ENCODE results near the gene OR6A2. TPM values are rescaled to one million over a fixed set of nuclear protein-coding genes. Genes with fewer than 3 reads are reported as not detected.

Gene OR6A2
- total and polyA plus RNA-seq, 2 donors (not counting 3 experiments of a cell fraction or from before 2014, with no cell fraction given): 0.06 to 0.27 TPM

DNA sequence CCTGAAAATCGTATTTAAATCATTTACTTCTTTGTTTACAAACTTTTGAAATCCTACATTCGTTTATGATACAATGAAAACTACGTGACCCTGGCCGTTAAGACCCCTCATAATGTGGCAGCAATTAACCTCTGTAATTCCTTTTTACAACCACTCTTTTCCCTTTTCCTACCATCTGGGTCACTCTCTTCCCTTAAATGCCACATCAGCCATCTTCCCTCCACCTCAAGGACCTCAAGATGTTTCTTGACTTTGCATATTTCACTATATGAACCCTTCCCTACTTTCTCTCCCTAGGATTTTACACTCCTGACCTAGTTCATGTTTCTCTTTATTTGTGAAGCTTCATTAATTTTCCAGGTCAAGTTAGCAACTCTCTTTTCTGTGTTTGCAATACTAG, 54.5 kb downstream of the OR6A2 start:
- intact Hi-C loops (cut with micrococcal nuclease) (no loop called here), dilution Hi-C loops (cut with MboI; ENCODE audit: extremely low pct_ligation_motif_present, low sequenced_read_pairs) (no loop called here)
- H3K27ac ChIP-seq (ENCODE audit: insufficient read depth, low read depth, low read length): no peak overlapping the region
- POLR2A ChIA-PET: no interaction called here
- no peaks in the 10 kb centered on the region for H3K79me2 ChIP-seq (ENCODE audit: control insufficient read depth, insufficient read depth, low read length)
- no TSS peak for BruUV-seq (replicated peaks)
- H3K9me1 ChIP-seq (replicated peaks; ENCODE audit: control insufficient read depth, extremely low read depth, insufficient read depth, low read length): no peaks in the 10 kb centered on the region
- no peaks in the 10 kb centered on the region for H3K36me3 ChIP-seq (ENCODE audit: control insufficient read depth in 2 of 2, extremely low read depth in 1 of 2, insufficient read depth in 2 of 2, low read length in 2 of 2)
- H4K20me1 ChIP-seq (replicated peaks; ENCODE audit: control insufficient read depth, extremely low read depth, insufficient read depth, low read length): no peaks in the 10 kb centered on the region
- H2AFZ ChIP-seq (ENCODE audit: low read depth, low read length): peak overlapping the region; percentile 33
- peaks cover 14% of the 10 kb centered on the region for H3K4me1 ChIP-seq (ENCODE audit: control insufficient read depth, extremely low read depth, insufficient read depth, low read length)
- no peak for TF ChIP-seq GATA2 (IDR thresholded peaks at IDR 0.05; ENCODE audit: insufficient read depth, insufficient read length, low read depth, low read length)
- no peak for TF ChIP-seq FOS (IDR thresholded peaks at IDR 0.05; ENCODE audit: borderline replicate concordance, insufficient read depth, low read length)
- no peak for TF ChIP-seq EZH2 (IDR thresholded peaks at IDR 0.05; ENCODE audit: borderline replicate concordance, low read depth, low read length, severe bottlenecking)
- DNase-seq (ENCODE audit: low read depth, low spot score): no peak
- CTCF ChIA-PET: interaction anchor here (0.8 to 17.3 kb wide), 6 partner anchors 8 to 366 kb away, joined by 3 to 391 read pairs (median 5); no protein-coding TSS in a partner anchor
- H3K4me2 ChIP-seq (ENCODE audit: insufficient read depth, low read length): no peak overlapping the region
- H3K9ac ChIP-seq (replicated peaks; ENCODE audit: extremely low read depth, insufficient read depth, low read length): no peak overlapping the region
- no peaks in the 10 kb centered on the region for H3K9me3 ChIP-seq (replicated peaks; ENCODE audit: control insufficient read depth, insufficient read depth, low read length)
- no peak overlapping the region for H3K4me3 ChIP-seq (replicated peaks in 1 of 3; ENCODE audit: insufficient read depth in 1 of 3, low read depth in 1 of 3, low read length in 3 of 3)
- H3K27me3 ChIP-seq (ENCODE audit: control insufficient read depth in 2 of 2, insufficient read depth in 2 of 2, low read length in 2 of 2): peaks cover 2 to 4% of the 10 kb centered on the region in 2 experiments
- no peak for FAIRE-seq

DNA sequence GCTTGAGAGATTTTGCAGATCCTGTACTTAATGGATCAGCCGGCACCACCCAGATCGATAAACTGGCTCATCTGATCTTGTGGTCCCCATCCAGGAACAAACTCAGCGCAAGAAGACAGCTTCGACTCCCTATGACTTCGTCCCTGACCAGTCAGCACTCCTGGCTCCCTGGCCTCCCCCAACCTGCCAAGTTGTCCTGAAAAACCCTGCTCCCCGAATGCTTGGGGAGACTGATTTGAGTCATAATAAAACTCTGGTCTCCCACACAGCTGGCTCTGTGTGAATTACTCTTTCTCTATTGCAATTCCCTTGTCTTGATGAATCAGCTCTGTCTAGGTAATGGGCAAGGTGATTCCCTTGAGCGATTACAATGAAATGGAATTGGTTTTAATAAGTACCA, 57.2 kb downstream of the OR6A2 start:
- no peaks in the 10 kb centered on the region for H3K9me1 ChIP-seq (replicated peaks; ENCODE audit: control insufficient read depth, extremely low read depth, insufficient read depth, low read length)
- DNase-seq (ENCODE audit: low read depth, low spot score) (no peak), FAIRE-seq (no peak)
- no peaks in the 10 kb centered on the region for H4K20me1 ChIP-seq (replicated peaks; ENCODE audit: control insufficient read depth, extremely low read depth, insufficient read depth, low read length)
- H3K9ac ChIP-seq (replicated peaks; ENCODE audit: extremely low read depth, insufficient read depth, low read length): no peak overlapping the region
- peaks cover 0 to 3% of the 10 kb centered on the region in 2 experiments for H3K27me3 ChIP-seq (ENCODE audit: control insufficient read depth in 2 of 2, insufficient read depth in 2 of 2, low read length in 2 of 2)
- H3K4me3 ChIP-seq (replicated peaks in 1 of 3; ENCODE audit: insufficient read depth in 1 of 3, low read depth in 1 of 3, low read length in 3 of 3): no peak overlapping the region
- TF ChIP-seq FOS (IDR thresholded peaks at IDR 0.05; ENCODE audit: borderline replicate concordance, insufficient read depth, low read length): no peak
- TF ChIP-seq GATA2 (IDR thresholded peaks at IDR 0.05; ENCODE audit: insufficient read depth, insufficient read length, low read depth, low read length): no peak
- no peak for TF ChIP-seq JUN (IDR thresholded peaks at IDR 0.05; ENCODE audit: borderline replicate concordance, insufficient read depth, insufficient read length, low read depth)
- no peak for TF ChIP-seq MYC (IDR thresholded peaks at IDR 0.05; ENCODE audit: low read depth, low read length)
- TF ChIP-seq CTCF (IDR thresholded peaks at IDR 0.05; ENCODE audit: extremely low read depth in 1 of 2, insufficient read depth in 1 of 2, low read depth in 1 of 2, low read length in 2 of 2): no peak
- TF ChIP-seq, protein P1, sequence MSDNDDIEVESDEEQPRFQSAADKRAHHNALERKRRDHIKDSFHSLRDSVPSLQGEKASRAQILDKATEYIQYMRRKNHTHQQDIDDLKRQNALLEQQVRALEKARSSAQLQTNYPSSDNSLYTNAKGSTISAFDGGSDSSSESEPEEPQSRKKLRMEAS (IDR thresholded peaks at IDR 0.05; ENCODE audit: insufficient read depth, insufficient read length): no peak
- no peak for TF ChIP-seq EZH2 (IDR thresholded peaks at IDR 0.05; ENCODE audit: borderline replicate concordance, low read depth, low read length, severe bottlenecking)
- CTCF ChIA-PET: interaction anchor here (0.9 to 17.3 kb wide), 3 partner anchors 12 to 264 kb away, joined by 3 to 391 read pairs (median 3); no protein-coding TSS in a partner anchor
- H3K4me1 ChIP-seq (ENCODE audit: control insufficient read depth, extremely low read depth, insufficient read depth, low read length): peaks cover 14% of the 10 kb centered on the region
- no peak overlapping the region for H2AFZ ChIP-seq (ENCODE audit: low read depth, low read length)
- dilution Hi-C loops (cut with MboI; ENCODE audit: extremely low pct_ligation_motif_present, low sequenced_read_pairs) (no loop called here), intact Hi-C loops (cut with micrococcal nuclease) (no loop called here)
- H3K36me3 ChIP-seq (ENCODE audit: control insufficient read depth in 2 of 2, extremely low read depth in 1 of 2, insufficient read depth in 2 of 2, low read length in 2 of 2): no peaks in the 10 kb centered on the region
- no peaks in the 10 kb centered on the region for H3K79me2 ChIP-seq (ENCODE audit: control insufficient read depth, insufficient read depth, low read length)
- no TSS peak for BruUV-seq (replicated peaks)
- POLR2A ChIA-PET: no interaction called here
- no peak overlapping the region for H3K27ac ChIP-seq (ENCODE audit: insufficient read depth, low read depth, low read length)
- H3K4me2 ChIP-seq (ENCODE audit: insufficient read depth, low read length): no peak overlapping the region
- H3K9me3 ChIP-seq (replicated peaks; ENCODE audit: control insufficient read depth, insufficient read depth, low read length): no peaks in the 10 kb centered on the region
